Vagina (tissue), 2 donors: ENCODE results near the gene CLDN1.

Source experiments
- POLR2A ChIP-seq, 2 donors: fragments of 450-650 bp; IDR thresholded peaks; one replicate each; pipeline ENCODE4 v1.6.1; 2017; ENCODE audit warnings: antibody characterized with exemption in 2 of 2, mild to moderate bottlenecking in 2 of 2, moderate library complexity in 2 of 2
- POLR2AphosphoS5 ChIP-seq, 2 donors: sonication (generic); formaldehyde crosslinking; IDR thresholded peaks; one replicate each; pipeline ENCODE4 v1.9.0; 2017; ENCODE audit warnings: antibody characterized with exemption in 2 of 2, mild to moderate bottlenecking in 2 of 2, low read depth in 1 of 2; ENCODE audit not compliant: insufficient read depth in 1 of 2
- TF ChIP-seq, protein P1 (sequence below), 3 experiments: fragments of 450-650 bp in 2 of 3; fragments of 200-600 bp in 1 of 3; sonication (generic) in 1 of 3; IDR thresholded peaks; one replicate each; pipeline ENCODE4 v1.5.1; 2017 to 2019; ENCODE audit warnings: antibody characterized with exemption in 3 of 3, mild to moderate bottlenecking in 2 of 3, moderate library complexity in 2 of 3

DNA sequence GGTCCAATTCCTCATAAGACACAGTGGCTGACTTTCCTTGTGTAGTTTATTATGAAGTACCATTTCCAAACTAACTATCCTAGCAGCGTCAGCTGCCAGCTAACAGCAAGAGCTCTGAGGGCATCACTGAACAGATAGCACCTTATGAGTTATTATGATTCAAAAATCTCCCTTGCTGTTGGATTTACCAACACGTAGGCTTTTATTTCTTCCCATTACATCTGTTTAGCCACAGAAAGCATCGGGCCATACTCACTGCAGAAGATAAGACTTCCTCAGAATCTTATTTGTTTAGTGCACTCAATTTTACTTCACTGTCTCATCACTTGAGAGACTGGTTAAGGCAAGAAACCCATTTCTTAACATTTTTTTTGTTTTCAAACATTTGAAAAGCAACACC lies 16.2 kb downstream of the CLDN1 start:
- TF ChIP-seq POLR2A (IDR thresholded peaks at IDR 0.05) (no peak), POLR2AphosphoS5 (IDR thresholded peaks at IDR 0.05; ENCODE audit: insufficient read depth in 1 of 2, low read depth in 1 of 2) (no peak)
- TF ChIP-seq, protein P1, sequence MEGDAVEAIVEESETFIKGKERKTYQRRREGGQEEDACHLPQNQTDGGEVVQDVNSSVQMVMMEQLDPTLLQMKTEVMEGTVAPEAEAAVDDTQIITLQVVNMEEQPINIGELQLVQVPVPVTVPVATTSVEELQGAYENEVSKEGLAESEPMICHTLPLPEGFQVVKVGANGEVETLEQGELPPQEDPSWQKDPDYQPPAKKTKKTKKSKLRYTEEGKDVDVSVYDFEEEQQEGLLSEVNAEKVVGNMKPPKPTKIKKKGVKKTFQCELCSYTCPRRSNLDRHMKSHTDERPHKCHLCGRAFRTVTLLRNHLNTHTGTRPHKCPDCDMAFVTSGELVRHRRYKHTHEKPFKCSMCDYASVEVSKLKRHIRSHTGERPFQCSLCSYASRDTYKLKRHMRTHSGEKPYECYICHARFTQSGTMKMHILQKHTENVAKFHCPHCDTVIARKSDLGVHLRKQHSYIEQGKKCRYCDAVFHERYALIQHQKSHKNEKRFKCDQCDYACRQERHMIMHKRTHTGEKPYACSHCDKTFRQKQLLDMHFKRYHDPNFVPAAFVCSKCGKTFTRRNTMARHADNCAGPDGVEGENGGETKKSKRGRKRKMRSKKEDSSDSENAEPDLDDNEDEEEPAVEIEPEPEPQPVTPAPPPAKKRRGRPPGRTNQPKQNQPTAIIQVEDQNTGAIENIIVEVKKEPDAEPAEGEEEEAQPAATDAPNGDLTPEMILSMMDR (IDR thresholded peaks at IDR 0.05), result no peak
